Activated gamma-delta T cell (primary cell): ENCODE results near the gene PPM1F.
"Not testable (repeated sequence)": the region's sequence is repeated elsewhere in the genome, so short reads cannot be mapped to it uniquely, and the experiment has no call there.

ENCODE experiments used
- DNase-seq: peaks from one replicate; lab custom pipeline; 2025; lab: John Stamatoyannopoulos, UW

The PPM1F gene

DNA sequence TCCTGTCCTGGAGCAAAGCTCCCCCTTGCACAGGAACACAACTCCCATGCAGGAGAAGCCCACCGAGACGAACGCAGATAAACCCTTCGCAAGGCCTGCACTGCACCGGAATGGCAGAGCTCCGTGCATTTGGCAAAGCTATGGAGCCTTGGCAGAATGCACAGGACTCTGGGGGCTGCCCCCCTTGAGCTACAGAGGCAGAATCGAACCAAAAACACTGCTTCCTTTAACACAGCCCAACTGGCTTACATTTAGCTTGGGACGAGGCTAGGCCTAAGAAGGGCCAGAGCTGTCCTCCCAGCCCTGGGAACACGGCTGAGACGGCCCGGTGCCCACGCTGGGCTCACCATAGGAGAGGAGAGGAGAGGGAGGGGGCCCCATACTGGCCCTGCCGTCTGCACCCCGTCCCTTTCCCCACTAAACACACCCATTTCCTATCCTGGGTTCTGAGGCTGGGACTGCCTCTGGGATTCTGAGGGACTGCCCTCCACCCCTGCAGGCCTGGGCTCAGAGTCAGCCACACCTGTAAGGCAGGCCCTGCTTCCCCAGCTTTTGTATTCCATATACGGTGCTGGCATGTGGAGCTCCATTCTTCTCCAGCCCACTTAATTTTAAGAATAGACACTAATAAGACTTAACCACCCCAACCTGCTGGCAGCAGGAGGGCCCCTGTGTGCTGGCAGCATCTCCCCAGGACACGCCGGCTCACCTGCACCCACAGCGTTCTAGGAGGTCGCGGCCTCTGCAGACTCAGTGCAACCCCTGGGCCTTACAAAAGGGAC is 32.9 kb downstream of the PPM1F start:
- no peak for DNase-seq

DNA sequence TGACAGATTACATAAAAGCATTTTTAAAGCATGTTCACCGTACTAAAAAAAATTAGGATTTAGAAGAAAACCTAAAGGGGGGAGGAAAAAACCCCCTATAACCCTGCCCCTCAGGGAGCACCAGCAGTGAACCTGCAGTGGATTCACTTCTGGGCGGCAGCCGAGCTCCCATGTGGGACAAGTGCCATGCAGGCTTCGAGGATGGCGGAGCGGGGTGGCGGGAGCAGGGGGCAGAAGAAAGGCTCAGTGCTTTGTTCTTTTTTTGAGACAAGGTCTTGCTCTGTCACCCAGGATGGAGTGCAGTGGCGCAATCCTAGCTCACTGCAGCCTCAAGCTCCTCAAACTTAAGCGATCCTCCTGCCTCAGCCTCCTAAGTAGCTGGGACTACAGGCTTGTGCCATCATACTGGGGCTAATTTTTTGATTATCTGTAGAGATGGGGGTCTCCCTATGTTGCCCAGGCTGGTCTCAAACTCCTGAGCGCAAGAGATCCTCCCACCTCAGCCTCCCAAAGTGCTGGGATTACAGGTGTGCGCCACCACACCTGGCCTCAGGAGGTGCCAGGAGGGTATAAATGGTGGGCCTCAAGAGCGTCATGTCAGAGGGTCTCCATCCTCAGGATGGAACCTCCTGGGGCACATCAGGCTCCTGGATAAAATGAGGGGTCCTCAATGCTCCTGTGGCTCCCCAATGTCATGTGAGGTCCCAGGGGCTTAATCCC is 34.0 kb downstream of the PPM1F start:
- no peak for DNase-seq

DNA sequence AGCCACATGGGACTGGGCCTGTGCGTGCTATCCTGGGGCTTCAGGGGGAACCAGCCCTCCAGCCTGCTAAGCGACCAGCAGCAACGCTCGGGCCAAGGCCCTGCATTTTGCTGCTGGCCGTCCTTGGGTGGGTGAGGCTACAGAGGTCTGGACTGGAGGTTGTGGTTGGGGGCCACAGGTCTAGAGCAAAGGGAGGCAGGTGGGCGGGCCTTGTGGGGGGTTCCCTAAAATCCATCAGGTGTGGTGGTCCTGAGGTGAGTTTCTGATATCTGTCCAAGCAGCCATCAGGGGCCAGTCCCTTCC is 34.7 kb downstream of the PPM1F start:
- no peak for DNase-seq

DNA sequence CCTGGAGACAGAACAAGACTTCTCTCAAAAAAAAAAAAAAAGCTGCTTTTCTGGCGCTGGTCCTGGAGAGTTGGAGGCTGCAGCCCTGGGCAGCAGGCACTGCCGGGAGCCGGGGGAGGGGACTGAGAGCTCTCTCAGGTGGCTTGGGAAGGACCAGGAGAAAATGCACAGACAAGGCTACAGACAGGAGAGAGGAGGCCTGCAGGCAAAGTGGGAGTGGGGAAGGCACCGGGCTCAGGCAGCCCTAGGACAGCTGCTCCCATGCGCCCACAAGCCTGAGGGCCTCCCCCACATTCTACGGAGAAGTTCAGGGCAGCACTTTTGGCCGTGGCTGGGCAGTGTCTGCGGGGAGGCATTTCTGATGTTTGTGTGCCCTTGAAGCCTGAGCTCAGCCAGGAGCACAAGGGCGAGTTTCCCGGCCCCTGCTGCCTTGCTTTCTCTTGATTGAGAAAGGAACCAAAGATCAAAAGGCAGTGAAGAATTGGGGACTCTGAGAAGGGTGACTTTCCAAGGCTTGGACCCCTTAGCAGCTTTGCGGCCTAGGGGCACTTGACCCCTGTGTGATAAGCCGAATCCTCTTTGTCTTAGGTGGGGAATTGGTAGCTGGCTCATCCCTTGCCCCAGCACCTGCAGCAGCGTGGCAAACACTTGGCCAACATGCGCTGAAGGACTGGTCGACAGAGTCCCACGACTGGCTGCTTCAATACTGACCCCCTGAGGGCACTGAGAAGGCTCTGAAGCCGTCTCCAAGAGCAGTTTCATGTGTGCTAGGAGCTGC is 35.3 kb downstream of the PPM1F start:
- no peak for DNase-seq

DNA sequence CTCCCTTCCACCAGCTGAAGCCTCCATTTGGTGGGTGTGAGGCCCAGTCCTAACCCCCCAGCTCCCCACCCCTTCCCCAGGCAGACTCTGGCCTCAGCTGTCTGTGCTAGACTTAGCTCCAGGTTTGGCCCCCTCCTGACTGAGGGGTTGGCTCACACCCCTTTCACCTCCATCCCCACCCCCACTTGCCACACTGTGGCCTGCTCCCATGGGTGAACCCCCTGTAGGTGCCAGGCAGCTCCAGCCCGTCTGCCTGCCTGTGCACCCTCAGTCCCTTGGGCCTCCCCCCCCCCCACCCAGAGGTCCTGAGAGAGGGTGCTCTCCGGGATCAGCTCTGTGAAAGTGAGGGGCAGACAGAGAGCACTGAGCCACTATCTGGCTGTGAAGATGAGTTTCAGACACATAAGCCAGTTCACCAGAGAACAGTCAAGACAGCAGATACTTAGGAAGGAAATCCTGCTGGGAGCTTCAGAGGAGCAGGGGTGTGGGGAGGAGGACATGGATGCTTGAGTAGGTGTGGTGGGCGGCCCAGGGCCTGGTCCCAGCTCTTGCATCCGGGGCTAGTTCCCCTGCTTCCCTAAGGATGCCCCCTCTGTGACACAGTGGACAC is 36.2 kb downstream of the PPM1F start:
- DNase-seq, result no peak

DNA sequence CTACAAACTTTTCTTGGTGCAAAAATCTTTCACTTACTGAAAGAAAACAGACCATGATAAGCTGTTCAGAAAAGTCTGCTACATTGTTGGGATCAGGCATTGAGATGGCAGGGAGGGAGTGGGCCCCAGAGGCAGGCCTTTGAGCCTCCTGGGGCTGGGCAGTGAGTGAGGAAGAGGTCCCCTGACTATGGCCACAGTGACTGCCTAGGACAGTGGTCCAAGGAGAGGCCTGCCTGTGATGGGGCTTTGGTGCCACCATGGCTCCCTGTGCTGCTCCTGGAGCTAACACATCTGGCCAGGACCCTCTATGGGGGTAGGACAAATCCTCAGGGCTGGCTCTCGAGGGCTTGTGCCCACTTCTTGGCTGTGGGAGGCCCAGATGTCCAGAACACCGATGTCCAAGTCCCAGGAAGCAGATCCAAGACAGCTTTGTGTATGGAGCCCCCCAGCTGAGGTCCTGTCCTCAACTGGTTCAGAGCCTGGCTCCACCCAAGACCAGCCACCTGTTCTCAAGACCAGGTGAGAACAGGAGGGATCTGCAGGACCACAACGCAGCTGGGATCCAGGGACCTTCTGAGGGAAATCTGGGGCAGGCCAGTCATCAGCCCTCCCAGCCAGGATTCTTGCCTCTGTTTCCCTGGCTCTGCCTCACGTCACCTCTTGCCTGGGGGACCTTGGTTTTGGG is 36.9 kb downstream of the PPM1F start:
- DNase-seq, result no peak

DNA sequence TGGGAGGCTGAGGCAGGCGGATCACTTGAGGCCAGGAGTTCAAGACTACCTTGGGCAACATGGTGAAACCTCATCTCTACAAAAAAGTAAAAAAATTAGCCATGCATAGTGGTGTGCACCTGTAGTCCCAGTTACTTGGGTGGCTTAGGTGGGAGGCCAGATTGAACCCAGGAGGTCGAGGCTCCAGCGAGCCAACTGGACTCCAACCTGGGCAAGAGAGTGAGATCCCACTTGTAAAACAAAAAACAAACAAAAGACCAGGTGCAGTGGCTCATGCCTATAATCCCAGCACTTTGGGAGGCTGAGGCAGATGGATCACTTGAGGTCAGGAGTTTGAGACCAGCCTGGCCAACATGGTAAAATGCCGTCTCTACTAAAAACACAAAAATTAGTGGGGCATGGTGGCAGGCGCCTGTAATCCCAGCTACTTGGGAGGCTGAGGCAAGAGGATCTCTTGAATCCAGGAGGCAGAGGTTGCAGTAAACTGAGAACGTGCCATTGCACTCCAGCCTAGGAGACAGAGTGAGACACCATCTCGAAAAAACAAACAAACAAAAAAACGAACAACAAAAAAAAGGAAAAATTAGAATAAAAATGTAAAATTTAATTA is 38.5 kb downstream of the PPM1F start:
- not testable (repeated sequence) for DNase-seq

DNA sequence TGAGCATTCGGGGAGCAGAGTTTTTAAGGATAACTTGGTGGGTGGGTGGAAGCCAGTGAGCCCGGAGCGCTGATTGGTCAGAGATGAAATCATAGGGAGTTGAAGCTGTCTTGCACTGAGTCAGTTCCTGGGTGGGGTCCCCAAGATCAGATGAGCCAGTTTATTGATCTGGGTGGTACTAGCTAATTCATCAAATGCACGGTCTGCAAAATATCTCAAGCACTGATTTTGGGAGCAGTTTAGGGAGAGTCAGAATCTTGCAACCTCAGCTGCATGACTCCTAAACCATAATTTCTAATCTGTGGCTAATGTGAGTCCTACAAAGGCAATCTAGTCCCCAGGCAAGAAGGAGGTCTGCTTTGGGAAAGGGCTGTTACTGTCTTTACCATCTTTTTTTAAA is 42.3 kb downstream of the PPM1F start:
- DNase-seq, result not testable (repeated sequence)

DNA sequence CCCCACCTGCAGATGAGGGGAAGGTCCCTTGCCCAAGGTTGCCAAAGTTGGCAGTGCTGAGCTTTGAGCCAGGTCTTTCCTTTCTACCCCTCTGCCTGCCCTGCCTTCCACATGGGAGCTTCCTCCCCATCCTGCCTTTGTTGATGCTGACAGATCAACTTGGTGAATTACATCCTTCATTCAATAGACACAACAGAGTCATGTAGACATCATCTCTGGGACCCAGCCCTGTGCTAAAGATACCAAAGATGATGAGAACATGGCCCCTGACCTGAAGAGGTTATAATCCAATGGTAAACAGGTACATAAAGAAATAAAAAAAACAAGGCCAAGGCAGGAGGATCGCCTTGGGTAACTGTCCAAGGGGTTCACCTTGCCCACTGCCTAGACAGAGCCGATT is 42.8 kb downstream of the PPM1F start:
- no peak for DNase-seq

DNA sequence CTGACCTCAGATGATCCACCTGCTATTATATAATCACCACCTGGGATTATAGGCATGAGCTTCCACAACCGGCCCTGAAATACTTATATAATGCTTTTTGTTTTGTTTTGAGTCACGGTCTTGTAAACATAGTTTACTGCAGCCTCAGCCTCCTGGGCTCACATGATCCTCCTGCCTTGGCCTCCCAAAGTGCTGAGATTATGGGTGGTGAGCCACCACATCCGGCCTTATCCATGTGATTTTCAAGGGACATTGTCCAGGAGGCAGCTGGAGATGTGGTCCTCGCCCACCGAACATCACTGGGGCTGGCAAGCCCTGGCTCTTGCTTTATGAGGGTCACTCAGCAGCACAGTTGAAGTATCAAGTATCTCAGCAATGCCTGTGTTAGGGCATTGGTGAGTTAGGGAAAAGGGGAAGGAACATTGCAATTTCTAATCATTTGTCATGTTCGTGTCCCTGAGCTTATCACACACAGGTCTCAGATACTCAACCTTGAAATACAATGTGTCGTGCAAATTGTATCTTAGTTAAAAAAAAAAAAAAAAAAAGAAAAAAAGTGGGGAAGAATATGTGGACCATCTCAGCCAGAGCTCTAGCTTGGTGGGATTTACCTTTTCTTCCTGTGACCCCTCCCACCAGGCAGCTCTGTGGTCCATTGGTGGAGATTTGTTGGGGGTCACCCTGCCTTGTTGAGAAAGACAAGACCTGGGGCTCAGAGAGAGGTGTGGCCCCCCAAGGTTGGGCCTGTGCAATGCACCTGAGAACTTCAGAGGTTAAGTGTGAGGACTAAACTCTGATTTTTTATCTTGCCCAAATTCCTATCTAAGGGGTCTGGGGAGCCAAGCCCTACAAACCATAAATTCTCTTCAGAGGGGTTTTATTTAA is 44.8 kb downstream of the PPM1F start:
- no peak for DNase-seq

DNA sequence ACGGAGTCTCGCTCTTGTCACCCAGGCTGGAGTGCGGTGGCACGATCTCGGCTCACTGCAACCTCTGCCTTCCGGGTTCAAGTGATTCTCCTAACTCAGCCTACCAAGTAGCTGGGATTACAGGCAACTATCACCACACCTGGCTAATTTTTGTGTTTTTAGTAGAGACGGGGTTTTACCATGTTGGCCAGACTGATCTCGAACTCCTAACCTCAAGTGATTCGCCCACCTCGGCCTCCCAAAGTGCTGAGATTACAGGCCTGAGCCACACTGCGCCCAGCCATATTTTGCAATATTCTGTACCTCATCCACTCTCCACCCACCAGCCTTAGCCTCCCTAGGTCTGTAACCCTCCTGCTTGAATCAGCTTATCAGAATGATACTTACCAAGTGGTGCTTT is 47.4 kb downstream of the PPM1F start:
- not testable (repeated sequence) for DNase-seq

DNA sequence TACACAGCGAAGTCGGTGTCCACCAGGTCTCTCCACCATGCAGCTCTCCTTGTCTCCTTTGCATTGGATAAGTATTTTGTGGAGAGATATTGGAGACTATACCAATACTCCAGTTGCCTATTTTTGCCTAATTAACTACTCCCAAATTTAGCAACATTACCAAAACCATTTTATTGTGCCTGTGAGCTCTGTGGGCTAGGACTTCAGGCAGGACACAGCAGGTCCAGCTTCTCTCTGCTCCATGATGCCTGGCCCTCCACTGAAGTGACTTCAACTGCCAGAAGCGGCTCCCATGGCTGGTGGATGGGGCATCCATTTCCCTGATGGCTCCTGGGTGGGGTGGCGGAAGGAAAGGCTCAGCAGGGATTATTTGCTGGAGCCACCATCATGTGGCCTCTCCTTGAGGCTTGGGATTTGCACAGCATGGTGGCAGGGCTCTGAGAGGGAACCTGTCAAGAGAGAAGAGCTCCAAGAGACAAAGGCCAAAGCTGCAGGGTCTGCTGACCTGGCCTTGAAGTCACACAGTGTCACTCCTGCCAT is 48.3 kb downstream of the PPM1F start:
- DNase-seq, result no peak

DNA sequence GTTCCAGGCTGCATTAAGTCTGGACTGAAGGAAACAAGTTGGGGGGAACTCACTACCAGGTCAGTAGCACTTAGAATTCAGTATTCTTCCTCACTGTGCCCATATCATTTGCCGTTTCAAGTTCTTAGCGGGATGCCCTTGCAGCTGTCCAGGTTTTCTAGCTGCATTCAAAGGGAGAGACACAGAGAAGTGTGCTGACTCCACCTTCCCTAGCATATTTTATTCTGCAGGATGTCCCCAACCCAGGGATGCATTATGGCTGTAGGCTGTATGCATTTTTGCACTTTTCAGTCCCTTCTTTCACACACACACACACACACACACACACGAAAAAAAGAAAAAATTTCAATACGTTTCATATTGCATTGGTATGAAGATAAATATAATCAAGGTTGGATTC is 49.4 kb downstream of the PPM1F start:
- no peak for DNase-seq

DNA sequence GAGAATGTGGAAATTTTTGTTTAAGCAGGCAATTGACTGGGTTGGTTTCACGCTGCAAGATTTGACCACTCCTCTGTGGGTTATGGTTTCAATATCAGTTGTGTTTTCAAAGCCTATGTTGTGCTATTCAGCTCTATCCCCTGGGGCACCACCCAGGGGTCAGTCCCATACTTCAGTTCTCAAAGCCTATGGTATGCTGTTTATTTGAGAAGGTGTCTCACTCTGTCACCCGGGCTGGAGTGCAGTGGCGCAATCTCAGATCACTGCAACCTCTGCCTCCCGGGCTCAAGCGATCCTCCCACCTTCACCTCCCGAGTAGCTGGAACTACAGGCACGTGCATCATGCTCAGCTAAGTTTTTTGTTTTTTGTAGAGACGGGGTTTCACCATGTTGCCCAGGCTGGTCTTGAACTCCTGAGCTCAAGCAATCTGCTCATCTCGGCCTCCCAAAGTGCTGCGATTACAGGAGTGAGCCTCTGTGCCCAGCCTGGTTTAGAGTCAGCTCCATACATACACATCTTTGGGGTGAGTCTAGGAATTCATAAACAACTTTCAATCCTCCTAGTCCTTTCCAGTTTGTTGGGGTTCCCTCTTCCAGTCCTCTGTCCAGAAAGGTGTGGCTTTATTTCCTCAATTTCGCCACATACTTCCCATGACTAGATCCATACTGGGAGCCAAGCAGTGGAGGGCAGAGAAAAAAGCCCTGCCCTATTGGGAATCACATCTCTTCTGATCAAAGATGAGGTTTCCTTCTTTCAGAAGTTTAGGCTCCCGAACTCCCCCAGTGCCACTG is 50.2 kb downstream of the PPM1F start:
- DNase-seq, result no peak

DNA sequence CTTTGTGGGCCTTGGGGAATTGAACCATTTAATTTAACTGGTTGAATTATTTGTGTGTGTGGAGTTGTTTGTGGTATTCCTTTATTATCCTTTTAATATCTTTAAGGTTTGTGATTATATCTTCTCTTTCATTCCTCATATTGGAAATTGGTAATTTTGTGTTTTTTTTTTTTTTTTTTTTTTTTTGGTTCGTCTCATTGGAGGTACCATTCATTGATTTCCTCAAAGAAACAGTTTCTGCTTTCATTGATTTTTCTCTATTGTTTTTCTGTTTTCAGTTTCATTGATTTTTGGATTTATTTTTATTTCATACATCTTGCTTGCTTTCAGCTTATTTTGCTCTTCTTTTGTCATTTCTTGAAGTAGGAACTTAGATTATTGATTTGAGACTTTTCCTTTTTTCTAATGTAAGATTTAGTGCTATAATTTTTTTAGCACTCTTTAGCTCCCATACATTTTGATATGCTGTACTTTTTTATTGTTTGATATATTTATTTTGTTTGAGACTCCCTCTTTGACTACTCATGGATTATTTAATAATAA is 54.2 kb downstream of the PPM1F start:
- no peak for DNase-seq

DNA sequence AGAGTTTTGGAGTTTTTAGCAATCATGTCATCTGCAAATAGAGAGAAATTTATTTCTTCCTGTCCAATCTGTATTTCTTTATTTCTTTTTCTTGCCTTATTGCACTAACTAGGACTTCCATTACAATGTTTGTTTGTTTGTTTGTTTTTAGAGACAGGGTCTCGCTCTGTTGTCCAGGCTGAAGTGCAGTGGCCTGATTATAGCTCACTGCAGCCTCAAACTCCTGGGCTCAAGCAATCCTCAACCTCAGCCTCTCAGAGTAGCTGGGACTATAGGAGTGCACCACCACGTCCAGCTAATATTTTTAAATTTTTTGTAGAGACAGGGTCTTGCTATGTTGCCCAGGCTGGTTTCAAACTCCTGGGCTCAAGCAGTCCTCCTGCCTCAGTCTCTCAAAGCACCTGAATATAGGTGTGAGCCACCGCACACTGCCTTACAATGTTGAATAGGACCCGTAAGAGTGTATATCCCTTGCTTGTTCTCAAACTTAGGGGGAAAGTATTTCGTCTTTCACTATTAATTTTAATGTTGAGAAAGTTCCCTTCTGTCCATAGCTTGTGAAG is 55.6 kb downstream of the PPM1F start:
- no peak for DNase-seq

DNA sequence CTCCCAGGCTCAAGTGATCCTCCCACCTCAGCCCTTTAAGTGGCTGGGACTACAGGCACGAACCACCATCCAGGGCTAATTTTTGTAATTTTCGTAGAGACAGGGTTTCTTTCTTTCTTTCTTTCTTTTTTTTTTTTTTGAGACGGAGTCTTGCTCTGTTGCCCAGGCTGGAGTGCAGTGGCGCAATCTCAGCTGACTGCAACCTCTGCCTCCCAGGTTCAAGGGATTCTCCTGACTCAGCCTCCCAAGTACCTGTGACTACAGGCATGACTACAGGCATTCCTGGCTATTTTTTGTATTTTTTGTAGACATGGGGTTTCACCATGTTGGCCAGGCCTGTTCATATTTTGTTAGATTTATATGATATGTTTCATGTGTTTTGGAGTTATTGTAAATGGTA is 56.4 kb downstream of the PPM1F start:
- DNase-seq, result not testable (repeated sequence)

DNA sequence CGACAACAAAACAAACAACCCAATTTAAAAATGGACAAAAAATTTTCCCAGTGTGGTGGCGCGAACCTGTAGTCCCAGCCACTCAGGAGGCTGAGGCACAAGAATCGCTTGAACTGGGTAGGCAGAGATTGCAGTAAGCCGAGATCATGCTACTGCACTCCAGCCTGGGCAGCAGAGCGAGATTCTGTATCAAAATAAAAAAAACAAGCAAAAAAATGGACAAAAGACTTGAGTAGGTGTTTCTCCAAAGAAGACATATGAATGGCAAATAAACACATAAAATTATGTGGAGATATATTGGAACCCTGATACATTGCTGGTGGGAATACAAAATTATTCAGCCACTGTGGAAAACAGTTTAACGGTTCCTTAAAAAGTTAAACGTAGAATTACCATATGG is 57.8 kb downstream of the PPM1F start:
- DNase-seq, result no peak
